Neural cell (in vitro differentiated cells): ENCODE measurements around the gene RCHY1. TPM values are rescaled to one million over a fixed set of nuclear protein-coding genes. Genes with fewer than 3 reads are reported as not detected.

Experiments used
- H2AFZ ChIP-seq: fragments of 200-600, 300-800 bp; sonication (generic), shearing (Covaris generic); 2 replicates; pipeline ENCODE4 v1.6.0; 2014; ENCODE audit warnings: low read depth, mild to moderate bottlenecking, antibody characterized with exemption, low read length, moderate library complexity
- H3F3A ChIP-seq: fragments of 200-600 bp; shearing (Covaris generic); 2 replicates; pipeline ENCODE4 v1.6.1; 2016; ENCODE audit warnings: mild to moderate bottlenecking, moderate library complexity, mixed read lengths, antibody characterized with exemption, low read length; ENCODE audit not compliant: insufficient read depth, poor library complexity, severe bottlenecking
- H3K27ac ChIP-seq: fragments of 200-600, 300-800 bp; sonication (generic), shearing (Covaris generic); 2 replicates; pipeline ENCODE4 v1.5.1; 2014; ENCODE audit warnings: mild to moderate bottlenecking, low read length, moderate library complexity
- H3K27me3 ChIP-seq: fragments of 300-800, 200-600 bp; sonication (generic), shearing (Covaris generic); 2 replicates; pipeline ENCODE4 v1.6.0; 2014; ENCODE audit warnings: mild to moderate bottlenecking, low read depth, low read length, moderate library complexity; ENCODE audit not compliant: insufficient read depth
- H3K36me3 ChIP-seq: fragments of 300-800, 200-600 bp; sonication (generic), shearing (Covaris generic); 2 replicates; pipeline ENCODE4 v1.5.1; 2014; ENCODE audit warnings: mild to moderate bottlenecking, antibody characterized with exemption, low read length, moderate library complexity; ENCODE audit not compliant: insufficient read depth
- H3K4me2 ChIP-seq: fragments of 300-800, 200-600 bp; sonication (generic), shearing (Covaris generic); 2 replicates; pipeline ENCODE4 v1.6.0; 2014; ENCODE audit warnings: mild to moderate bottlenecking, low read length
- H3K4me3 ChIP-seq: fragments of 300-800, 200-600 bp; sonication (generic), shearing (Covaris generic); 2 replicates; pipeline ENCODE4 v1.5.1; 2014; ENCODE audit warnings: mild to moderate bottlenecking, low read length, moderate library complexity
- H3K79me2 ChIP-seq: fragments of 200-600 bp; shearing (Covaris generic); replicated peaks from 2 replicates; pipeline ENCODE4 v1.6.0; 2014; ENCODE audit warnings: mild to moderate bottlenecking, low read length, moderate library complexity; ENCODE audit not compliant: insufficient read depth
- H3K9ac ChIP-seq: fragments of 300-800, 200-600 bp; sonication (generic), shearing (Covaris generic); 2 replicates; pipeline ENCODE4 v1.6.1; 2016; ENCODE audit warnings: mild to moderate bottlenecking, low read length, mixed read lengths
- H3K9me2 ChIP-seq: fragments of 200-600 bp; shearing (Covaris generic); 2 replicates; pipeline ENCODE4 v1.6.1; 2016; ENCODE audit warnings: mild to moderate bottlenecking, low read length, mixed read lengths; ENCODE audit not compliant: insufficient read depth
- H3K9me3 ChIP-seq: fragments of 200-600, 300-800 bp; sonication (generic), shearing (Covaris generic); 2 replicates; pipeline ENCODE4 v1.6.1; 2016; ENCODE audit warnings: mild to moderate bottlenecking, mixed run types, low read length, moderate library complexity, mixed read lengths
- H4K20me1 ChIP-seq: fragments of 200-600 bp; shearing (Covaris generic); 2 replicates; pipeline ENCODE4 v1.6.1; 2016; ENCODE audit warnings: mild to moderate bottlenecking, mixed run types; ENCODE audit not compliant: insufficient read depth
- EP300 ChIP-seq: fragments of 450-650 bp; conservative IDR thresholded peaks from 2 replicates; pipeline ENCODE4 v1.6.1; 2014; ENCODE audit warnings: antibody characterized with exemption, mild to moderate bottlenecking, moderate library complexity; ENCODE audit not compliant: poor library complexity, severe bottlenecking
- EZH2 ChIP-seq: fragments of 200-600, 300-800 bp; shearing (Covaris generic), sonication (generic); IDR thresholded peaks from 2 replicates; pipeline ENCODE4 v1.6.1; 2014; ENCODE audit warnings: antibody characterized with exemption, low read length, borderline replicate concordance, mild to moderate bottlenecking; ENCODE audit not compliant: insufficient read depth, poor library complexity, severe bottlenecking
- MXI1 ChIP-seq: fragments of 450-650 bp; conservative IDR thresholded peaks from 2 replicates; pipeline ENCODE4 v1.6.1; 2014; ENCODE audit warnings: antibody characterized with exemption, mild to moderate bottlenecking; ENCODE audit not compliant: poor library complexity, severe bottlenecking
- POLR2AphosphoS5 ChIP-seq: IDR thresholded peaks from 2 replicates; pipeline ENCODE4 v1.6.1; 2012
- RAD21 ChIP-seq: fragments of 450-650 bp; conservative IDR thresholded peaks from 2 replicates; pipeline ENCODE4 v1.6.1; 2014; ENCODE audit warnings: antibody characterized with exemption, mild to moderate bottlenecking, moderate library complexity
- SMC3 ChIP-seq: fragments of 450-650 bp; conservative IDR thresholded peaks from 2 replicates; pipeline ENCODE4 v1.6.1; 2014; ENCODE audit warnings: antibody characterized with exemption, mild to moderate bottlenecking, moderate library complexity; ENCODE audit not compliant: poor library complexity
- TAF1 ChIP-seq: IDR thresholded peaks from 2 replicates; pipeline ENCODE4 v1.6.1; 2012; ENCODE audit warnings: low read depth
- polyA plus RNA-seq: library from polyadenylated mRNA; depleted of rRNA; stranded (reverse); fragments of >200 nt; gene quantifications from 2 replicates; pipeline ENCODE4 v1.2.3, GENCODE V29; 2014
- TF ChIP-seq, protein P1 (sequence below): fragments of 450-650 bp; IDR thresholded peaks from 2 replicates; pipeline ENCODE4 v1.5.1; 2014; ENCODE audit warnings: antibody characterized with exemption, mild to moderate bottlenecking, moderate library complexity; ENCODE audit not compliant: poor library complexity, severe bottlenecking
- TF ChIP-seq, protein P2 (sequence below): IDR thresholded peaks from 2 replicates; pipeline ENCODE4 v1.6.1; 2012; ENCODE audit warnings: borderline replicate concordance

The RCHY1 gene
- polyA plus RNA-seq, 1 donor from 2014 or later: 70.6 TPM

DNA sequence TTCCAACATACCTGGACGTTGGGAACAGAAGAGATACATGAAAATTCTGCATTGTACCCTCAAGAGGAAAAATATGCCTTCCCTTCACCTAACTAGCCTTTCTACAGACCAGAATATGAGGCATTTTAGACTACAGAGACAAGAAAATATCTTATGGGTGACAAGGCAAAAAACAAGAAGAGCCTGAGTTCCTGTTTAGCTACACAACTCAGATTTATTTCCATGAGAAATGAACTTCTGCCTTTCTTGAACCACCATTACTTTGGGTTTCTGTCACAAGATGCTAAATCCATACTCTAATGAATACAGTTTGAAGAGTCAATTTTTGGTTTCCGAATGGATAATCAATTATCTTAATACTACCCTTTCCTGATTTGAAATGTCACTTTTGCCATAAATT is 18.7 kb downstream of the RCHY1 start:
- H3K27ac ChIP-seq: no peak overlapping the region
- no peak overlapping the region for H3K9ac ChIP-seq
- TF ChIP-seq, protein P1, sequence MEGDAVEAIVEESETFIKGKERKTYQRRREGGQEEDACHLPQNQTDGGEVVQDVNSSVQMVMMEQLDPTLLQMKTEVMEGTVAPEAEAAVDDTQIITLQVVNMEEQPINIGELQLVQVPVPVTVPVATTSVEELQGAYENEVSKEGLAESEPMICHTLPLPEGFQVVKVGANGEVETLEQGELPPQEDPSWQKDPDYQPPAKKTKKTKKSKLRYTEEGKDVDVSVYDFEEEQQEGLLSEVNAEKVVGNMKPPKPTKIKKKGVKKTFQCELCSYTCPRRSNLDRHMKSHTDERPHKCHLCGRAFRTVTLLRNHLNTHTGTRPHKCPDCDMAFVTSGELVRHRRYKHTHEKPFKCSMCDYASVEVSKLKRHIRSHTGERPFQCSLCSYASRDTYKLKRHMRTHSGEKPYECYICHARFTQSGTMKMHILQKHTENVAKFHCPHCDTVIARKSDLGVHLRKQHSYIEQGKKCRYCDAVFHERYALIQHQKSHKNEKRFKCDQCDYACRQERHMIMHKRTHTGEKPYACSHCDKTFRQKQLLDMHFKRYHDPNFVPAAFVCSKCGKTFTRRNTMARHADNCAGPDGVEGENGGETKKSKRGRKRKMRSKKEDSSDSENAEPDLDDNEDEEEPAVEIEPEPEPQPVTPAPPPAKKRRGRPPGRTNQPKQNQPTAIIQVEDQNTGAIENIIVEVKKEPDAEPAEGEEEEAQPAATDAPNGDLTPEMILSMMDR: no peak
- TF ChIP-seq TAF1 (no peak), MXI1 (no peak), POLR2AphosphoS5 (no peak), RAD21 (no peak), EZH2 (no peak), EP300 (no peak), SMC3 (no peak)
- TF ChIP-seq, protein P2, sequence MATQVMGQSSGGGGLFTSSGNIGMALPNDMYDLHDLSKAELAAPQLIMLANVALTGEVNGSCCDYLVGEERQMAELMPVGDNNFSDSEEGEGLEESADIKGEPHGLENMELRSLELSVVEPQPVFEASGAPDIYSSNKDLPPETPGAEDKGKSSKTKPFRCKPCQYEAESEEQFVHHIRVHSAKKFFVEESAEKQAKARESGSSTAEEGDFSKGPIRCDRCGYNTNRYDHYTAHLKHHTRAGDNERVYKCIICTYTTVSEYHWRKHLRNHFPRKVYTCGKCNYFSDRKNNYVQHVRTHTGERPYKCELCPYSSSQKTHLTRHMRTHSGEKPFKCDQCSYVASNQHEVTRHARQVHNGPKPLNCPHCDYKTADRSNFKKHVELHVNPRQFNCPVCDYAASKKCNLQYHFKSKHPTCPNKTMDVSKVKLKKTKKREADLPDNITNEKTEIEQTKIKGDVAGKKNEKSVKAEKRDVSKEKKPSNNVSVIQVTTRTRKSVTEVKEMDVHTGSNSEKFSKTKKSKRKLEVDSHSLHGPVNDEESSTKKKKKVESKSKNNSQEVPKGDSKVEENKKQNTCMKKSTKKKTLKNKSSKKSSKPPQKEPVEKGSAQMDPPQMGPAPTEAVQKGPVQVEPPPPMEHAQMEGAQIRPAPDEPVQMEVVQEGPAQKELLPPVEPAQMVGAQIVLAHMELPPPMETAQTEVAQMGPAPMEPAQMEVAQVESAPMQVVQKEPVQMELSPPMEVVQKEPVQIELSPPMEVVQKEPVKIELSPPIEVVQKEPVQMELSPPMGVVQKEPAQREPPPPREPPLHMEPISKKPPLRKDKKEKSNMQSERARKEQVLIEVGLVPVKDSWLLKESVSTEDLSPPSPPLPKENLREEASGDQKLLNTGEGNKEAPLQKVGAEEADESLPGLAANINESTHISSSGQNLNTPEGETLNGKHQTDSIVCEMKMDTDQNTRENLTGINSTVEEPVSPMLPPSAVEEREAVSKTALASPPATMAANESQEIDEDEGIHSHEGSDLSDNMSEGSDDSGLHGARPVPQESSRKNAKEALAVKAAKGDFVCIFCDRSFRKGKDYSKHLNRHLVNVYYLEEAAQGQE: no peak
- no peak overlapping the region for H3K4me3 ChIP-seq
- H3F3A ChIP-seq: no peaks in the 10 kb centered on the region
- peaks cover 4% of the 10 kb centered on the region for H3K36me3 ChIP-seq
- no peaks in the 10 kb centered on the region for H3K79me2 ChIP-seq
- no peaks in the 10 kb centered on the region for H3K27me3 ChIP-seq
- no peak overlapping the region for H3K4me2 ChIP-seq
- no peaks in the 10 kb centered on the region for H4K20me1 ChIP-seq
- H3K9me2 ChIP-seq: no peaks in the 10 kb centered on the region
- H3K9me3 ChIP-seq: no peaks in the 10 kb centered on the region
- H2AFZ ChIP-seq: no peak overlapping the region

DNA sequence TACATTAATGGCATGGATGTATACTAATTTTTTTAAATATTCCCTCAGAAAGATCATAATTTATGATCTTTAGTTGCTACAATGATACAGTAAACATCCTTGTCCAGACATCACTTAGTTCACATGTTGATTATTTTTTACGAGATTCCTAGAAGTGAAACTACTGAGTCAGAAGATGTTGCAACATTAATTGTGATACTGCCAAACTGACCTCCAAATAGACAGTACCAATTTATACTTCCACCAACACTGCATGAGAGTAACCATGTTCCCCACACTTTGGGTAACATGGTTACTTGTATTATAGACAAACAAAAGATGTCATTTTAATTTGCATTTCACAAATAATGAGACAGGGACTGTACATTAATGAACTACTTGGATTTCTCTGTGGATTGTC is 19.6 kb downstream of the RCHY1 start:
- H3K4me2 ChIP-seq: no peak overlapping the region
- no peak overlapping the region for H3K9ac ChIP-seq
- no peak overlapping the region for H2AFZ ChIP-seq
- H3K36me3 ChIP-seq: peaks cover 3% of the 10 kb centered on the region
- H3K9me3 ChIP-seq: no peaks in the 10 kb centered on the region
- TF ChIP-seq MXI1 (no peak), EZH2 (no peak), POLR2AphosphoS5 (no peak), RAD21 (no peak), EP300 (no peak), TAF1 (no peak), SMC3 (no peak)
- TF ChIP-seq, protein P2: no peak
- TF ChIP-seq, protein P1: no peak
- no peaks in the 10 kb centered on the region for H4K20me1 ChIP-seq
- H3K9me2 ChIP-seq: no peaks in the 10 kb centered on the region
- H3K27me3 ChIP-seq: no peaks in the 10 kb centered on the region
- no peak overlapping the region for H3K4me3 ChIP-seq
- no peaks in the 10 kb centered on the region for H3F3A ChIP-seq
- H3K27ac ChIP-seq: no peak overlapping the region
- H3K79me2 ChIP-seq: no peaks in the 10 kb centered on the region
